GM12892 (cell line): ENCODE data around the gene LATS2.

ENCODE experiments used
- POLR2A ChIP-seq: IDR thresholded peaks from 2 replicates; pipeline ENCODE4 v1.6.1; 2011; ENCODE audit warnings: low read depth, low read length, control low read depth
- POLR2AphosphoS5 ChIP-seq: IDR thresholded peaks from 2 replicates; pipeline ENCODE4 v1.6.1; 2011; ENCODE audit warnings: low read depth, low read length, control low read depth

- TF ChIP-seq POLR2A (no peak), POLR2AphosphoS5 (no peak)
These were observed 39.8 kb upstream of the LATS2 start for GRCh38 chr13:21100994-21101757.
